Osteocyte (in vitro differentiated cells): Measurements from ENCODE around the gene RIIAD1. TPM values are rescaled to one million over a fixed set of nuclear protein-coding genes. Genes with fewer than 3 reads are reported as not detected.

Experiments
- DNase-seq: peaks from one replicate; pipeline ENCODE4 v3.0.0; 2021; ENCODE audit warnings: mixed read lengths; ENCODE audit not compliant: unreplicated experiment; ENCODE audit errors: extremely low spot score
- H3K27ac Mint-ChIP-seq: one replicate; pipeline ENCODE4 v1.8.0; 2021; ENCODE audit warnings: mild to moderate bottlenecking, mixed read lengths; ENCODE audit not compliant: unreplicated experiment
- H3K27me3 Mint-ChIP-seq: one replicate; pipeline ENCODE4 v1.8.0; 2021; ENCODE audit warnings: mixed read lengths; ENCODE audit not compliant: unreplicated experiment
- H3K36me3 Mint-ChIP-seq: one replicate; pipeline ENCODE4 v1.8.0; 2021; ENCODE audit warnings: mixed read lengths; ENCODE audit not compliant: unreplicated experiment
- H3K4me1 Mint-ChIP-seq: one replicate; pipeline ENCODE4 v1.8.0; 2021; ENCODE audit warnings: mixed read lengths; ENCODE audit not compliant: unreplicated experiment
- H3K4me3 Mint-ChIP-seq: one replicate; pipeline ENCODE4 v1.8.0; 2021; ENCODE audit warnings: mild to moderate bottlenecking, moderate library complexity, mixed read lengths; ENCODE audit not compliant: unreplicated experiment
- H3K9me3 Mint-ChIP-seq: one replicate; pipeline ENCODE4 v1.8.0; 2021; ENCODE audit warnings: mixed read lengths; ENCODE audit not compliant: unreplicated experiment
- total RNA-seq: library from RNA; stranded (reverse); gene quantifications from 2 replicates; pipeline ENCODE4 v1.2.1, GENCODE V29; 2021
- TF ChIP-seq, protein P1 (sequence below): fragments of 200-600 bp; sonication (generic); IDR thresholded peaks from 2 replicates; pipeline ENCODE4 v1.5.0; 2021; ENCODE audit warnings: antibody characterized with exemption, mild to moderate bottlenecking, moderate library complexity

Gene RIIAD1
- total RNA-seq, 1 donor from 2014 or later, result not detected

GRCh38 chr1:151705753-151706463 is 15.4 kb upstream of the RIIAD1 start:
- Mint-ChIP-seq H3K4me3 (no peak overlapping the region), H3K27ac (no peak overlapping the region), H3K4me1 (no peaks in the 10 kb centered on the region), H3K36me3 (peaks cover 2% of the 10 kb centered on the region), H3K27me3 (no peaks in the 10 kb centered on the region), H3K9me3 (no peaks in the 10 kb centered on the region)
- no peak for DNase-seq
- TF ChIP-seq, protein P1, sequence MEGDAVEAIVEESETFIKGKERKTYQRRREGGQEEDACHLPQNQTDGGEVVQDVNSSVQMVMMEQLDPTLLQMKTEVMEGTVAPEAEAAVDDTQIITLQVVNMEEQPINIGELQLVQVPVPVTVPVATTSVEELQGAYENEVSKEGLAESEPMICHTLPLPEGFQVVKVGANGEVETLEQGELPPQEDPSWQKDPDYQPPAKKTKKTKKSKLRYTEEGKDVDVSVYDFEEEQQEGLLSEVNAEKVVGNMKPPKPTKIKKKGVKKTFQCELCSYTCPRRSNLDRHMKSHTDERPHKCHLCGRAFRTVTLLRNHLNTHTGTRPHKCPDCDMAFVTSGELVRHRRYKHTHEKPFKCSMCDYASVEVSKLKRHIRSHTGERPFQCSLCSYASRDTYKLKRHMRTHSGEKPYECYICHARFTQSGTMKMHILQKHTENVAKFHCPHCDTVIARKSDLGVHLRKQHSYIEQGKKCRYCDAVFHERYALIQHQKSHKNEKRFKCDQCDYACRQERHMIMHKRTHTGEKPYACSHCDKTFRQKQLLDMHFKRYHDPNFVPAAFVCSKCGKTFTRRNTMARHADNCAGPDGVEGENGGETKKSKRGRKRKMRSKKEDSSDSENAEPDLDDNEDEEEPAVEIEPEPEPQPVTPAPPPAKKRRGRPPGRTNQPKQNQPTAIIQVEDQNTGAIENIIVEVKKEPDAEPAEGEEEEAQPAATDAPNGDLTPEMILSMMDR, result no peak

- TF ChIP-seq, protein P1, result no peak
- no peaks in the 10 kb centered on the region for H3K9me3 Mint-ChIP-seq
- no peaks in the 10 kb centered on the region for H3K36me3 Mint-ChIP-seq
- no peak overlapping the region for H3K4me3 Mint-ChIP-seq
- no peak overlapping the region for H3K27ac Mint-ChIP-seq
- no peak for DNase-seq
- no peaks in the 10 kb centered on the region for H3K4me1 Mint-ChIP-seq
- no peaks in the 10 kb centered on the region for H3K27me3 Mint-ChIP-seq
Measured at GRCh38 chr1:151706464-151707415, 14.6 kb upstream of the RIIAD1 start.

- DNase-seq, result no peak
- Mint-ChIP-seq H3K9me3 (no peaks in the 10 kb centered on the region), H3K4me3 (no peak overlapping the region), H3K27ac (no peak overlapping the region), H3K27me3 (no peaks in the 10 kb centered on the region), H3K36me3 (no peaks in the 10 kb centered on the region), H3K4me1 (no peaks in the 10 kb centered on the region)
- TF ChIP-seq, protein P1, result no peak
Measured at GRCh38 chr1:151707541-151708065, 13.7 kb upstream of the RIIAD1 start.

DNA sequence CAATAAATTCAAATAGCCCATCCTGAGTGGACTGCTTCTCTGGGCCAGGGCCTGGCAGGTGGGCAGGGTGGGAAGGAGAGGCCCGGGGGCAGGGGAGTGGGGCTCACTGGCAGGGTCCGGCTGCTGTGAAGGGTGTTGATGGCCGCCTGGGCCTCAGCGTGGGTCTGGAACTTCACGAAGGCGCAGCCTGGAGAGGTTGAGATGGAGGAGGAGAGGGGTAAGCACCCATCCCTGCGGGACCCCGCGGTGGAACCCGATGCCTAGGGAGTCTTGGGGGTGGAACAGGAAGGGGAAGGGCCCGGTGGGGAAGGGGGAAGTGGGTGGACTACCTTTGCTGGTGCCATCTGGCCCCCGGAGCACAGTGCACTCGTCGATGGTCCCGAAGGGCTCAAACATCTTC is 12.4 kb upstream of the RIIAD1 start:
- H3K27me3 Mint-ChIP-seq, result peaks cover under 1% of the 10 kb centered on the region
- H3K4me1 Mint-ChIP-seq, result no peaks in the 10 kb centered on the region
- no peaks in the 10 kb centered on the region for H3K36me3 Mint-ChIP-seq
- H3K4me3 Mint-ChIP-seq, result no peak overlapping the region
- no peaks in the 10 kb centered on the region for H3K9me3 Mint-ChIP-seq
- no peak overlapping the region for H3K27ac Mint-ChIP-seq
- DNase-seq, result no peak
- TF ChIP-seq, protein P1, result no peak
